ENCODE measurements around the gene PIP. TPM values are rescaled to one million over a fixed set of nuclear protein-coding genes. Genes with fewer than 3 reads are reported as not detected.

The PIP gene
- total RNA-seq, 1 donor from 2014 or later = not detected

- ChIA-PET POLR2A (no interaction called here), CTCF (interaction anchor here (1.7 kb wide), 1 partner anchor 26 kb away, joined by 6 read pairs; no protein-coding TSS in a partner anchor)
- no peak overlapping the region for H3K27ac Mint-ChIP-seq
- no peak for TF ChIP-seq CTCF (IDR thresholded peaks at IDR 0.05)
- H3K4me3 Mint-ChIP-seq = no peak overlapping the region
- H3K27me3 Mint-ChIP-seq = peaks cover 2% of the 10 kb centered on the region
- H3K36me3 Mint-ChIP-seq (ENCODE audit: low read depth) = no peaks in the 10 kb centered on the region
- DNase-seq (no peak), ATAC-seq (ENCODE audit: low read depth) (no peak)
- no peaks in the 10 kb centered on the region for H3K9me3 Mint-ChIP-seq
- peaks cover 7% of the 10 kb centered on the region for H3K4me1 Mint-ChIP-seq
- intact Hi-C loops (cut with micrococcal nuclease) = loop anchor here (1.0 kb wide), 1 partner anchor 24 kb away; no protein-coding TSS in a partner anchor
These were observed 57.1 kb downstream of the PIP start for GRCh38 chr7:143188994-143189393.

Other genes with a start within 250 kb of the PIP start
- gene TRPV6, start 246.3 kb upstream of the PIP start, total RNA-seq = not detected in 2 replicates
- 0.11 and 0.17 TPM in 2 replicates for gene TRPV5, start 198.3 kb upstream of the PIP start, total RNA-seq
- not detected in 2 replicates for gene LLCFC1, start 192.6 kb upstream of the PIP start, total RNA-seq
- gene KEL, start 169.7 kb upstream of the PIP start, total RNA-seq = 0.37 and 1.2 TPM in 2 replicates
- gene OR9A2, start 104.9 kb upstream of the PIP start, total RNA-seq = 0.31 and 0.56 TPM in 2 replicates
- not detected in 2 replicates for gene OR6V1, start 79.7 kb upstream of the PIP start, total RNA-seq
- not detected in 2 replicates for gene TAS2R39, start 51.3 kb downstream of the PIP start, total RNA-seq
- not detected in 2 replicates for gene TAS2R40, start 90.0 kb downstream of the PIP start, total RNA-seq
- gene GSTK1, start 131.4 kb downstream of the PIP start, total RNA-seq = 144 and 150 TPM in 2 replicates
- gene TMEM139, start 152.9 kb downstream of the PIP start, total RNA-seq = 0.34 and 0.47 TPM in 2 replicates
- 59.5 and 62.2 TPM in 2 replicates for gene CASP2, start 156.3 kb downstream of the PIP start, total RNA-seq
- gene CLCN1, start 184.0 kb downstream of the PIP start, total RNA-seq = not detected in 2 replicates
- not detected in 2 replicates for gene FAM131B, start 230.6 kb downstream of the PIP start, total RNA-seq
- gene ZYX, start 249.3 kb downstream of the PIP start, total RNA-seq = 87.5 and 101 TPM in 2 replicates

Measured in activated B cell treated with CpG ODN at 0.5 μM for 24 hours (primary cell).